ENCODE results near the gene LIMS2.

LIMS2 gene

DNA sequence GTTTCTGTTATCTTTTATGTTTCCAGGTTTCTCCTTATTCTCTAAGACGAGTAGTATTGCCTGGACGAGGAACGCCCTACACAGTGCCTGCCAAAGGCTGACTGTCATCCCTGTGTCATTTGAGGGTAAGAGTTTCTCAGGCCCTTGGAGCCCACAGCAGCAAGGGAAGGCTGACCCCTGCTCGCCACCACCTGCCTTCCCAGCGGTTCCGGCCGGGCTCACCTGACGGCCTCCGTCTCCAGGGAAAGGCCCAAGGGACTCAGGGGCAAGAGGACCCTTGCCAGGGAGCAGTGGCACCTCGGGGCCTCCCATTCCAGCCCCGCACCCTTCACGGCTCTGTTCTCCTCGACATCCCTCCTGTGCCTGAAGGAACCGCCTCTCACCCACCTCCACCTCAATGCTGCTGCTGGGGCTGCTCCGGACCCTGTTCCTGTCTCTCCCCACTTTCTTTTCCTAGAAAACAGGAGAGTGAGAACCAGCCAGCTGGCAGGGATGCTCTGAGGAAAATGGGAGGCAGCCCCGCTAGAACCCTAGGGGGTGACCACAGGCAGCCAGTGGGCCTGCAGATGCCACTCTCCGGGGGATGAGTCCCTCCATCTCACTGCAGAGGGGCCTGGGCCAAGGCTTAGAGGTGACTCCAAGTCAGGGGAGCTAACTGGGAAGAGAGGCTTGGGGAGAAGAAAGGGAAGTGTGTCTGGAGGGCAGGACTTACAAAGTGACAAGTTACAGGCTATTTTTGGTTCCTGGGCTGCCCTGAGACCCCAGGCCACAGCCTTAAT is 1.9 kb downstream of the LIMS2 start:
- no peak for DNase-seq

DNA sequence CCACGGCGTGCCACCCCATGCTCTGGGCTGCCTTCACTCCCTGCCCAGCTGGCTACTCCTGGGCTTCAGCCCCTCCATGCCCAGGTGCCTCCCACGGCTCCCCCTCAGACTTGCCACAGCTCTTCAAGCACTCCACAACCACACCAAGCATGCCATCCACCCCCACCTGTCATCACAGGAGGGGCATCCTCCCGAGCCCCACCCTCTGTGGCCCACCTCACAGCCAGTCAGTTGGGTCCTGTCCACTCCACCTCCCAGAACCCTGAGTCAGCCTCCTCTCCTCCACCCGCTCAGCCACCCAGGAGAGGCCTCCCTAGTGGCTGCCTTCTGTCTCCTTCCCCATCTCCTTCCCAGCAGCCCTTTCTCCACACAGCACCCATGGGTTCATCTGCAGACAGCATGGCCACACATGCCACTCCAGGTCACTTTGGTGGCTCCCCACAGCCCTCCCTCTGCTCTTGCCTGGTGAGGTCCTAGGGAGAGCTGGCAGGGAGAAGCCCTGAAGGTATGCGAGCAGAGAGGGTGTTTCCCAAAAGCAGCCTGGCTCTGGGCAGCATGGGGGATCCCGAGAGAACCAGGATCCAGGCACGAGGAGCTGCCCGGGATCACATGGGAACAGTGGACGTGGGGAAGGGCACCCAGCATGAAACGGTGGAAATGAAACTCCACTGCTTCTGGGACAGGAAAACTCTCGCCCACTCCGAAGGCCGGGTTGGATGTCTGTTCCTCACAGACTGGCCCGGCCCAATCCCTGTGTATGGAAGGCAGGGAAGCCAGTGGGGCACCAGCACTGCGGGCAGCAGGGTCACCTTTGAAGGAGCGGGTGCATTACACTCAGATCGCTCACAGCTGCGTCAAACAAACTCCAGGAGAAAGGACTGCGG is 2.7 kb downstream of the LIMS2 start:
- no peak for DNase-seq

DNA sequence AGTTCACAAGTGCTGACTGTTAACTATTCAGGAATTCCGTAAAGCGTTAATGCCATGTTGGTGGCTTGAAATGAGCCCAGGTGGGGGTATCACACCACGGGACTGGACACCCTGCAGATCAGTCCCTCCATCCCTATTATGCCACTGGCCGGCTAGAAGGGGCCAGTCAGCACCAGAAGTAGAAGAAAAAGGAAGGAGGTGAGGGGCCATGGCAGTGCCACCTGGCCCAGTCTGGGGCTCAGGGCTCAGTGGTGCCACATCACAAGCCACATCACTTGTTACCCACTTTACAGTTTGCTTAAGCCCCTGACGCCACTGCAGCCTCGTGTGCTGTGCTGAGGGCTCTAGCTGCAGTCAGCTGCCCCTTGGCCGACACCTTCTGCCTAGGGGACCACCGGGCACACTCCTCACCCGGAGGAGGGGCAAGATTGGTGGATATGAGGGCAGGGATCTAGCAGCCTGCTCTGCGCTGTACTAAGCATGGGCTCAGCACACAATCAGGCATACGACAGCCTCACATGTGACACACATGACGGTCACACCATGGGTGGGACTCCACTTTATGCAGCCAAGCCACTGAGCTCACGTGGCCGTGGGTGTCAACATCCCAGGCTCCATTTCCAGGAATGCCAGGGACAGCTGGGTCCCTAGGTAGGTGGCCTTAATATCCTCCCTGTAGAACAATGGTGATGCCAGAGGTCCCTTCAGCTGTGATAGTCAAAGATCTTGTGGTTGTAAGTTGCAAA is 3.6 kb downstream of the LIMS2 start:
- no peak for DNase-seq

DNA sequence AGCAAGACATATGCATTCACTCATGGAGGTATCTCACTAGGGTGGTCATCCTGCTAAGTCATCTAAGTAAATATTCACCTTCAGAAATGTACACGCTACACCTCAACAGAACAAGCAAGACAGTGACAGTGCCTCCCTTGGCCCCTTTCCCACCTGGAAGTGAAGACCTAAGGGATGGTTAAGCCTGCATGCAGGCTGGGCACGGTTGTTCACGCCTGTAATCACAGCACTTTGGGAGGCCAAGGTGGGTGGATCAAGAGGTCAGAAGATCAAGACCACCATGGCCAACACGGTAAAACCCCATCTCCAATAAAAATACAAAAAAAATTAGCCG is 4.4 kb downstream of the LIMS2 start:
- DNase-seq: no peak

DNA sequence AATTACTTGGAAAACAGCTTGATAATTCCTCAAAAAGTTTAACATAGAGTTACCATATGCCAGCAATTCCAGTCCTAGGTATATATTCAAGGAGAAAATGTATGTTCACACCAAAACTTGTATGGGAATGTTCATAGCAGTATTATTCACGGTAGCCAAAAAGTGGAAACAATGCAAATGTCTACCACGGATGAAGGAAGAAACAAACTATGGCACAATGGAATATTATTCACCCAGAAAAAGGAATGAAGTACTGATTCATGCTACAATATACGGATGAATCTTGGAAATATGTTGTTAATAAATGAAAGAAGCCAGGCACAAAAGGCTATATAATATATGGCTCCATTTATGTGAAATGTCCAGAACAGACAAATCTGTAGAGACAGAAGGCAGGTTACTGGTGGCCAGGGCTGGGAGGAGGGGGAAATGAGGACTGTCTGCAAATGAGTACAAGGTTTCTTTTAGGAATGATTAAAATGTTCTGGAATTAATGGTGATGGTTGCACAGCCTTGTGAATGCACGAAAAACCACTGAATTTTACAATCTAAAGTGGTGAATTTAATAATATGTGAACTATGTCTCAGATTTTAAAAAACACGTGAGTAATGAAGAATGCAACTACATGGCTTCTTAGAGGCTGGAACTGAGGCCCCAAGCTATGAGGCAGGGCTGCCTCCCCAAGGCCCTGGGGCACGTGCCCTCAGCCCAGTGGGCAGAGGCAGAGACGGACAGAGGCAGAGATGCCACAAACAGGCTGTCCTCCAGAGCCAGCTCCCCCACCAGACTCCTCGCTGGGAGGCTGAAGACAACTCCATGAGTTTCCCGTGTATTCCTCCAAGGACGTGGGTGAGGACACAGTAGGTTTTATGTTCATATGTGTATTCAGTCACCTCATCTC is 5.0 kb downstream of the LIMS2 start:
- DNase-seq: no peak

DNA sequence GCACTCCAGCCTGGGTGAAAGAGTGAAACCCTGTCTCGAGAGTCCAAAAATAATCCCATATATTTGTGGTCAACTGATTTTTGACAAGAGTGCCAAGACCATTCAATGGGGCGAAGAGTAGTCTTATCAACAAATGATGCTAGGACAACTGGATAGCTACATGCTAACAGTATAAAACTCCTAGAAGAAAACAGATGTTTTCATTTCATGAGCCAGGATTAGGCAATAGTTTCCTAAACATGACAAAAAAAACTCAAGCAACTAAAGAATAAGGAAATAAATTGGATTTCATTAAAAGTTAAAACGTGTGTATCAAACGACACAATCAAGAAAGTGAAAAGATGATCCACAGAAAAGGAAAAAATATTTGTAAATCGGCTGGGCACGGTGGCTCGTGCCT is 6.3 kb downstream of the LIMS2 start:
- DNase-seq: no peak

DNA sequence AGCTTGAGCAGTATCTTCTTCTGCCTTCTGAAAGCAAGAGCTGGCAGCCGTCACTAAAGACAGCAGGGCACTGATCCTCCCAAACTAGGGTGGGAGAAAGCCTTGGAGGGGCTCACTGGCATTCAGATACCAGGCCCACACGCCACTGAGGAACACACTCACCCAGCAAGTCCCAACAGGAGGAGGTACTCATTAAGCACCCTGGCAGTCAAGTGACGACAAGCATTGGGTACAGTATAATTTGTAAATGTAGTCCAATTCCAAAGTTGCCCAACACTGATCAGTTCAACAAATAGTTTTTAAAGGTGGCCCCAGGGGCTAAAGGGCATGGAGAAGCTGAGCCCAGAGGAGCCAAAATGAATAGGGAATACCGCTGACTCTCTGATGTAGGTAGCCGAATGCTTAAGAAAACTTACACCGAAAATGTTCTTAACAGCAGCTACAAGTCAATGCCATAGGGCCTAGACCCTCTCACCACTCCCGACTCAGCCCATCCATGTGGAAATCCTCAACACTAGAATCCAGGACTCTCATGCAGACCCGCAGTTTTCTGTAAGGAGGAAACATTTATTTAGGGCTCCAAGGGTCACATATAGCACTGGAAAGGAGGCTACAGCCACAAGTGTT is 9.9 kb downstream of the LIMS2 start:
- no peak for DNase-seq

DNA sequence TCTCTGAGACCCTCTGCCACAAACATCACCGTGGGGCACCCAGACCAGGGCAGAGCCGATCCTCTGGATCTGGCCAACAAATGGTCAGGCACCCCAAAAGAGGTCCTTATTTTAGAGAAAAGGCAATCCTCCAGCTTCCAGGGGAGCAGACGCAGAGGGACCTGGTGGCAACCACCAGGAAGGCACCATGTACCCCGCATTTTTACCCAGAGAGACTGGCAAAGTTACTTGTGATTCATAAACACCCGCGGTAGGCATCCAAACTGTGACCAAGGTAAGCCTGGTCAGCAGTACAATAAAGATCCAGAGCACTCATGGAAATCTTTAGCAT is 10.5 kb downstream of the LIMS2 start:
- DNase-seq: no peak

DNA sequence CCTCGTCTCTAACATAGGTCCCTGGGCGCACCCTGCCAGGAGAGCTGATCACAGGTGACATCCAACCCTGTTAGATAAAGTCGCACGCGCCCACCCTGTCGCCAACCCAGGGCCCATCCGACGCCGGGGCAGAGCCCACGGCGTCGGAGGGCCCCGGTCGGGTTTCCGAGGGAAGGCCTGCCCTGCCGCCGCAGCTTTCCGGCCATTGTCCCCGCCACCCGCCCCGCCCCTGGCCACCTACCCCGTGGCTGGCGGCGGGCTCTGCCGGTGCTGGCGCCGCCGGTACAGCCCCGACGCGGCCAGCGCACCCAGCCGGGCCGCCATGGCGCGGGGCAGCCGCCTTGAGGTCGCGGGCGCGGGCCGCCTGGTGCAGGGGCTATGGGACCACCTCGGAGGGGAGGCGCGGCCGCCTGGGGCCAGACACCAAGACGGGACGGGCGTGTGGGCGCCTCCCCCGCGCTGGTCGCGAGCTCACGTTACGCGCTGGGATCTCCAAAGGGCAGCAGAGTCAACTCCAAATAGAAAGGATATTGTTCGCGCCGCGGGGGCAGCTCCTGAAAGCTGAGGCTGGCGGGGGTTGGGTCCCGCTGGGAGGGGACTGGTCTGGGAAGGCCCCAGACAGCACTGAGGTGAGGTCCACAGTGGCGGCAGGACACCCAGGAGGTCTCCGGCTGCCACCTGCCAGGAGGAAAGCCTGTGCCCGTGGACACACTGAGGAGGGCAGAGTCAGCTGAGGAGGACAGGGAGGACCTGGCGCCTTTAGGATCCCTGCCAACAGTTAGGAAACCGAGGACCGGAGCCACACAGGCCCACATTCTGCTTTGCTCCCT is 11.1 kb downstream of the LIMS2 start:
- DNase-seq: no peak

DNA sequence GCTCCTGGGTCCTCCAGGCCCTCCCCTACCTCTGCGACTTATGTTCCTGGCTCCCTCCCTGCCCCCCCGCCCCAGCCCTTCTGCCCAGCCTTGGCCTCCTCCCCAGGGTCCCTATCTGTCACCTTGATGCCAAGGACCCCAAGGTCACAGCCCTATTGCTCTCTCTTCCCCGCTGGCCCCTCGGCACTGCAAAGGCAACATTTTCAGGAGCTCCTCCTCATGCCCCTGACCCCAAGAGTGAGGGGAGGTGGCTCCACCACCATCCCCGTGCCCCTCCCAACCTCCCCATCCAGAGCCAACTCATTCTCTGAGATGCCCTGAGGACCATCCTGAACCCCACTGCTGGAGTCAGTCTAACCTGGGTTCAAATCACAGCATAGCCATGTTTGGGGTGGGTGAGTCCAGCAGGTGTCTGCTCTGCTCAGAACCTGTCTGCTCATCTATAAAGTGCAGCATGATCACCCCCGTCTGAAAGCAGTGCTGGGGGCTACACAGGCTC is 11.7 kb downstream of the LIMS2 start:
- DNase-seq: no peak

DNA sequence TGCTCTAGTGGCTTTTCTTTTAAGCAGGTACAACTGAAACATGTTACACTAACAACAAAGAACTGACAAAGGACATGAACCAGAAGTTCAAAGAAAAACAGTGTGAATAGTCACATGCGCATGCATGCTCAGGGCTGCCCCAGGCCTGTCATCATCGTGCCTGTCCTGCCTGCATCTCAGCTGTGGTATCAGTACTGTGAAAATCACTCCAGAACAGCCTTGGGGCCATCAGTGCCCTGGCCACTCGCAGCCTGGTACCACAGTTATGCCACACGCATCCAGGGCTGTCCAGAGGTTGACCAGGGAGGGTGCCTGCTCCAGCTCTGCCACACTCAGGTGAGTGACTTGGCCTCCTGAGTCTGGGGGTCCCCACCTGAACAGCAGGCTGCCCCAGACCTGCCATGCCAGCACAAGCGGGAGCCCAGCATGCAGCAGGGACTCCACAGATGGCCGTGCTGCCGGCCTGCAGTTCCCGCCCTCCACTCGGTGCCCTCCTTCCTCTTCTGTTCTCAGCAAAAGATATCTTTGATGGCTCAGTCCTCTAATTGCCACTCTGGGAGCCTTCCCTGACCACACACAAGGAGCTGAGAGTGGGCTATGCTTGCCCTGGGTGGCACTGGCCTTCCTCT is 12.3 kb downstream of the LIMS2 start:
- DNase-seq: no peak

DNA sequence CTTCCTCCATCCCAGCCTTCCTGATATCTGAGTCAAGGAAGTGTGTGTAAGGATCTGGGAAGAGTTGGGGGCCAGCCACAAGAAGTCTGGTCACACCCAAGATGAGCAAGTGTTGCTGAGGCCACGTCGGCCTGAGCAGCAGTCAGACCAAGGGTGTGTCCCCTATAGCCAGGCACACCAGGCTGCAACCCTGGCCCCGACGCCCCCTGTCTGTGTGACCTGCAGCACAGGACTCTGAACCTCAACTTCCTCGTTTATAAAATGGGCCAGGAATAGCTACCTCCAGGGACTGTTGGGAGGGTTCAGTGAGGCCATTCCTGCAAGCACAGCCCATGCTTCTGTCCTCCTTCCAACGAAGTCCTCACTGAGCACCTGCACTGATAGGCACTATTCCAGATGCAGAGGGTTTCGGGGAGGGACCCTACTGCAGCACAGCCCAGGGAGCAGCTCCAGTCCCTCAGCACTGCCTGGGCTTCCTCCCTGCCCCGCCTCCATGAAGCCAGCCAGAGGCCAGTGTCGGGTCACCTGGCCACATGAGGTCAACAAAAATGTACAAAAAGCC is 13.3 kb downstream of the LIMS2 start:
- DNase-seq: no peak

DNA sequence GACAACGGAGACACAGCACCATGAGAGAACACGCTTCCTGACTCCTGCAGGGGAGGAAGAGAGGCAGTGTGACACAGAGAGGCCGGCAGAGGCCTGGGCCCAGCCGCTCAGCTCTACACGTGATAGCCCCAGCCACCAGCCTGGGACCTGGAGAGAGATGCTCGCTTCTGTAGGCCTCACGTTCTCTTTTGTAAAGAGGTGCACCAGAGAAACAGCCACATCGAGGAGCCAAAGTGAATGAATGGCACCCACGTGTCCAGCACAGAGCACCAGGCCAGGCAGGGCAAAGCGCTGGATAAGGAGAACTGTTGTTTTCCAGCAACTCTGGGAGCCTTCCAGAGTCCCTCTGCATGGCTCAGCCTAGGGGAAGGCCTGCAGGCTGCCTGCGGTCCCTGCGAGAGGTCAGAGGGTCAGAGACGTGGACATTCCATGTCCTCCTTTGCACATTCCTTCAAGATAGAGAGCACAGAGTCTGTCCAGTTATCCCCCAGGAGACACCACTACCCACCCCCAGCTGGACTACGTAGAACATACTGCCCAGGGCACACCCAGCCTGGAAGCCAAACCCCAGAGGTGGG is 14.2 kb downstream of the LIMS2 start:
- no peak for DNase-seq

DNA sequence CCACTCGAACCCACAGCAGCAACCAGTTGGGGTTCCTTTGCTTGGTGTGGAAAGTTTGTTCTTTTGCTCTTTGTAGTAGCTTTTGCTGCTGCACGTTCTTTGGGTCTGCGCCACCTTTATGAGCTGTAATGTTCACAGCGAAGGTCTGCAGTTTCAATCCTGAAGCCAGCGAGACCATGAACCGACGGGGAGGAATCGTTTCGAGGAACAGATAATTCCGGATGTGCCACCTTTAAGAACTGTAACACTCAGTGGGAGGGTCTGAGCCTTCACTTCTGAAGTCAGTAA is 15.1 kb downstream of the LIMS2 start:
- DNase-seq: no peak

DNA sequence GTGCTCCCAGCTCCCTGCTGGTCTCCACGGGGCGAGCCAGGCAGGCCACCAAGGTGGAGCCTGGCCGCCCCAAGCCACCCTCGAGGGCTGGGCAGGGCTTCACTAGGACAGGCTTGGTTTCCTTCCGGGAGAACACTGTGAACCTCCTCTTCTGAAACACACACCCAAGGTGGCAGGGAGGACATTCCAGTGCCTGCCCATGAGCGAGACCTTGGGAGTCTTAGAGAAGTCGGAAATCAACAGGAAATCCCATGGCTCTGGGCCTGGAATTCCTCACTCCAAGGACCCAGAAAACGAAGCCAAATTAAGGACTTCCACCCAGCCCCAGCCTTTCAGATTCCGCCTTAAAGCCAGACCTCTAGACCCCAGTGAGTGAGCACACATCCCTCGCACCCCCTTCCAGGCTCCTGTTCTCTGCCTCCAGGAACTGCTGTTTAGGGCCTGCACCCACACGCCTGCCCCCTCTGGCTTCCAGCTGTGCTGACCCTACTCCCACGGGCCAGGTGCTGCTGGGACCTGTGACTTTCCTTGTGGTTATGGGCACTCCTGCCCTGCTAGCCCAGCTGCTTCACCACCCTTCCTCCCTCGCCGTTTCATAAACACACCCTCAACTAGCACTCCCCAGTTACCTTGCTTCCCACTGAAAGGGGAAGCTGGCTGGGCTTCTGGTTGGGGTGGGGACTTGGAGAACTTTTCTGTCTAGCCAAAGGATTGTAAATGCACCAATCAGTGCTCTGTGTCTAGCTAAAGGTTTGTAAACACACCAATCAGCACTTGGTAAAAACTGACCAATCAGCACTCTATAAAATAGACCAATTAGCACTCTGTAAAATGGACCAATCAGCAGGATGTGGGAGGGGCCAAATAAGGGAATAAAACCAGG is 15.7 kb downstream of the LIMS2 start:
- no peak for DNase-seq

DNA sequence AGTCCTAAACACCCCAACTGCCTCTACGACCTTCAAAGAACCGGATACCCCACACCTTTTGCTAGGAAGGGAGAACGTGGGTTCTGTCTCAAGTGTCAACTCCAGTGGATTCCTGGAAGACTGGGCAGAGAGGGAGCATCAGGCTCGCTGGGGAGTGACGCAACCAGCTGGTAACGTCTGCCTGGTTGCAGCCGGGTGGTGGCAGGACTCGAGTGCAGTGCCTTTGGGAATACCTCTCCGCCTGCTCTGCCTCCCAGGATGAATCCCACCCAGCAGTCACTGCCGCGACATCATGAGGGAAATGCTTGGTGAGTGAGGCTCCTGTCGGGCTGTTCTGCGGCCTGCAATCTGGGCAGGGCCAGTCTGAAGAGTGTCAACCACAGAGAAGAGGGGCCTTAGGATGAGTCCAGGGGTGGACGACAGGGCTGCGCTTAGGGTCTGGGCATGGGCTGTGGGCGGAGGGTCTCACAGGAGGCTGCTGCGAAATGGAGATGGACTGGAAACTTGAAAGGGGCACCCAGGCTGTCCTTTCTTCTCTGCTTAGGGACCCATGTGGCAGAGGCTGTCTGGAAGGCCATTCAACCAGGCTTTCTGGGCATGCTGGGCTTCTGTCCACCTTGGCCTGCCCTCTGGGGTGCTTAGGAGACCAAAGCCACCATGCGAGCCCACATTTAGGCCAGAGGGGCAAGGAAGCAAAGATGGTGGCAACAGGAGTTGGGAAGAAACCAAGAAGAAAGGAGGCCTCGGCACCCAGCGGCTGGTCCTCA is 16.5 kb downstream of the LIMS2 start:
- DNase-seq: no peak

DNA sequence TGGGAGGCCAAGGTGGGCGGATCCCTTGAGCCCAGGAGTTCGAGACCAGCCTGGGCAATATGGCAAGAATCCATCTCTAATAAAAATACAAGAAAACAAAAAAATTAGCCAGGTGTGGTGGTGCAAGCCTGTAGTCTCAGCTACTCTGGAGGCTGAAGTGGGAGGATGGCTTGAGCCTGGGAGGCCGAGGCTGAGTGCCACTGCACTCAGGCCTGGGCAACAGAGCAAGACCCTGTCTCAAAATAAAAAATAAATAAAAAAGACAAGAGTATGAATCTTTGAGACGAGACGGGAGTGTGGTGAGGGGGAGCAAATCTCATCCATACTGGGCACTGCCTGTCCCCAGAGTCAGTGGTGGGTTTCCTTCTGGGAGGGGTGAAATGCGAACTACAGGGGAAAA is 17.2 kb downstream of the LIMS2 start:
- DNase-seq: no peak

DNA sequence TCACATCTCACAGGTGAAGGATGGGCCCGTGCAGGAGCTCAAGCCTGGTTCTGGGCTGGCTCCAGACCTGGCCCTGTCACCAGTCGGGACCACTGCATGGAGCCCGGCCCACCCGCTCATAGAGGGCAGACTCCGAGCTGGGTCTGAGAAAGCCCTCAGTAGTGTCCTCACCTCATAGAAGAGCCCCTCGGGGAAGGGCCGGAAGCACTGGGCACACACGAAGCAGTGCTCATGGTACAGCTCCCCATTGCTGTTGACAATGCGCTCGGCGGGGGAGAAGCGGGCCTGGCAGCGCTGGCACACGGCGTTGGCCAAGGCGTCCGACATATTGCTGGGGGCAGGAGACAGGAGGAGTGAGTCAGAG is 18.1 kb downstream of the LIMS2 start:
- DNase-seq: no peak
